SH-SY5Y (cell line): Measurements from ENCODE around the gene NCAN.

Experiments used
- GATA2 ChIP-seq: IDR thresholded peaks from 2 replicates; pipeline ENCODE4 v1.6.1; 2011; ENCODE audit warnings: mild to moderate bottlenecking, low read depth, low read length
- GATA3 ChIP-seq: IDR thresholded peaks from 2 replicates; pipeline ENCODE4 v1.6.1; 2011; ENCODE audit warnings: low read depth, mild to moderate bottlenecking, low read length, moderate library complexity

NCAN gene

GRCh38 chr19:19211499-19212420, at the start of gene NCAN:
TSS of gene NCAN (plus strand) at chr19:19211958. CDS start at chr19:19216954, 4,996 bp downstream.
- TF ChIP-seq GATA3 (no peak), GATA2 (no peak)

GRCh38 chr19:19162495-19162894, 49.3 kb upstream of the NCAN start:
- no peak for TF ChIP-seq GATA3
- TF ChIP-seq GATA2 = no peak

- TF ChIP-seq GATA3 = no peak
- no peak for TF ChIP-seq GATA2
Observed at GRCh38 chr19:19165396-19165795, 46.4 kb upstream of the NCAN start.

- no peak for TF ChIP-seq GATA2
- no peak for TF ChIP-seq GATA3
Observed at GRCh38 chr19:19167612-19168011, 44.1 kb upstream of the NCAN start.

GRCh38 chr19:19169236-19170052, 42.3 kb upstream of the NCAN start:
- TF ChIP-seq GATA2 (no peak), GATA3 (no peak)

GRCh38 chr19:19170053-19170872, 41.5 kb upstream of the NCAN start, which contains the start of gene MEF2B:
TSS of gene MEF2B (minus strand) at chr19:19170263. CDS start at chr19:19150735, 19,528 bp downstream.
- no peak for TF ChIP-seq GATA2

GRCh38 chr19:19170873-19171672, 40.7 kb upstream of the NCAN start:
- no peak for TF ChIP-seq GATA3
- TF ChIP-seq GATA2 = no peak

- no peak for TF ChIP-seq GATA3
- no peak for TF ChIP-seq GATA2
Observed at GRCh38 chr19:19171821-19172532, 39.8 kb upstream of the NCAN start.

- TF ChIP-seq GATA2 = no peak
- TF ChIP-seq GATA3 = no peak
Observed at GRCh38 chr19:19176950-19177349, 34.8 kb upstream of the NCAN start.

GRCh38 chr19:19179548-19180441, 32.0 kb upstream of the NCAN start:
- TF ChIP-seq GATA3 (no peak), GATA2 (no peak)

- TF ChIP-seq GATA3 (no peak), GATA2 (no peak)
Observed at GRCh38 chr19:19181488-19181998, 30.2 kb upstream of the NCAN start.
